SK-N-SH (cell line): ENCODE data around the gene AEBP1. TPM values are rescaled to one million over a fixed set of nuclear protein-coding genes. Genes with fewer than 3 reads are reported as not detected.

ENCODE experiments used
- CTCF ChIA-PET: fragments of 300-600, 350-600 bp; formaldehyde crosslinking; extraction: SDS; loops from one replicate; lab custom pipeline; 2021; lab: Yijun Ruan, JAX
- POLR2A ChIA-PET: fragments of 350-600 bp; sonication (Branson Sonifier 250); formaldehyde crosslinking; extraction: SDS; loops from one replicate; lab custom pipeline; 2020; ENCODE audit warnings: antibody characterized with exemption, inconsistent platforms; lab: Yijun Ruan, JAX
- DNase-seq: peaks from one replicate; pipeline ENCODE4 v3.0.0; 2012
- H2AFZ ChIP-seq: fragments of 200-600 bp; sonication (generic); 2 replicates; pipeline ENCODE4 v1.8.1; 2016; ENCODE audit warnings: antibody characterized with exemption, mild to moderate bottlenecking, low read depth
- H3F3A ChIP-seq: fragments of 200-600 bp; sonication (generic); replicated peaks from 2 replicates; pipeline ENCODE3; 2016; ENCODE audit warnings: antibody characterized with exemption, mild to moderate bottlenecking; ENCODE audit not compliant: insufficient read depth
- H3K27ac ChIP-seq, 2 experiments: fragments of 200-500 bp in 1 of 2; fragments of 200-600 bp in 1 of 2; sonication (Bioruptor generic) in 1 of 2; sonication (generic), shearing (Covaris generic) in 1 of 2; 2 replicates each; pipeline versions ENCODE4 v1.5.1 to v1.6.1; 2014 to 2016; ENCODE audit warnings: low read depth in 2 of 2, inconsistent platforms in 1 of 2, low read length in 1 of 2, mild to moderate bottlenecking in 1 of 2, mixed read lengths in 1 of 2
- H3K27me3 ChIP-seq: fragments of 200-600 bp; sonication (generic), shearing (Covaris generic); 2 replicates; pipeline ENCODE4 v1.6.1; 2016; ENCODE audit warnings: mixed run types; ENCODE audit not compliant: insufficient read depth
- H3K36me3 ChIP-seq, 2 experiments: fragments of 200-500 bp in 1 of 2; fragments of 200-600 bp in 1 of 2; sonication (Bioruptor generic) in 1 of 2; sonication (generic) in 1 of 2; replicated peaks in 1 of 2; 2 replicates each; pipeline versions ENCODE3 to v1.5.1; 2014 to 2016; ENCODE audit warnings: low read length in 1 of 2, mild to moderate bottlenecking in 1 of 2; ENCODE audit not compliant: insufficient read depth in 2 of 2, control insufficient read depth in 1 of 2
- H3K4me1 ChIP-seq, 2 experiments: fragments of 200-500 bp in 1 of 2; fragments of 200-600 bp in 1 of 2; sonication (Bioruptor generic) in 1 of 2; sonication (generic), shearing (Covaris generic) in 1 of 2; 2 replicates each; pipeline versions ENCODE4 v1.5.1 to v1.6.1; 2014 to 2016; ENCODE audit warnings: low read depth in 1 of 2, low read length in 1 of 2, mixed run types in 1 of 2; ENCODE audit not compliant: insufficient read depth in 2 of 2, control insufficient read depth in 1 of 2
- H3K4me2 ChIP-seq: fragments of 200-600 bp; sonication (generic), shearing (Covaris generic); 2 replicates; pipeline ENCODE4 v1.6.1; 2017; ENCODE audit warnings: mixed run types
- H3K4me3 ChIP-seq, 2 experiments: fragments of 200-500 bp in 1 of 2; fragments of 200-600 bp in 1 of 2; sonication (Bioruptor generic) in 1 of 2; sonication (generic), shearing (Covaris generic) in 1 of 2; 2 replicates each; pipeline versions ENCODE4 v1.5.1 to v1.8.1; 2014 to 2016; ENCODE audit warnings: low read depth in 2 of 2, inconsistent platforms in 1 of 2, low read length in 1 of 2, mild to moderate bottlenecking in 1 of 2, mixed read lengths in 1 of 2, moderate library complexity in 1 of 2
- H3K79me2 ChIP-seq: fragments of 200-600 bp; sonication (generic); 2 replicates; pipeline ENCODE4 v1.8.1; 2017; ENCODE audit warnings: mild to moderate bottlenecking; ENCODE audit not compliant: insufficient read depth
- H3K9ac ChIP-seq: fragments of 200-600 bp; sonication (generic); 2 replicates; pipeline ENCODE4 v1.6.1; 2017; ENCODE audit warnings: mixed run types
- H3K9me2 ChIP-seq: fragments of 200-600 bp; sonication (generic); 2 replicates; pipeline ENCODE4 v1.6.1; 2017; ENCODE audit warnings: mixed run types
- H3K9me3 ChIP-seq: fragments of 200-600 bp; sonication (generic); 2 replicates; pipeline ENCODE4 v1.6.1; 2017; ENCODE audit warnings: mixed run types, mild to moderate bottlenecking, moderate library complexity
- H4K20me1 ChIP-seq: fragments of 200-600 bp; sonication (generic); 2 replicates; pipeline ENCODE4 v1.6.1; 2017; ENCODE audit warnings: mild to moderate bottlenecking, mixed run types; ENCODE audit not compliant: insufficient read depth
- ELF1 ChIP-seq: IDR thresholded peaks from 2 replicates; pipeline ENCODE4 v1.4.0; 2012
- EP300 ChIP-seq, 2 experiments: IDR thresholded peaks; 2 replicates each; pipeline versions ENCODE4 v1.4.0 to v1.6.1; 2012; ENCODE audit warnings: borderline replicate concordance in 1 of 2, low read depth in 1 of 2, low read length in 1 of 2
- EZH2phosphoT487 ChIP-seq: fragments of 200-600 bp; sonication (generic); IDR thresholded peaks from 2 replicates; pipeline ENCODE4 v1.6.1; 2017; ENCODE audit warnings: low read depth, mixed run types, mild to moderate bottlenecking, antibody characterized with exemption, moderate library complexity, borderline replicate concordance
- FOSL2 ChIP-seq: IDR thresholded peaks from 2 replicates; pipeline ENCODE4 v1.4.0; 2012; ENCODE audit warnings: low read depth, mild to moderate bottlenecking, moderate library complexity, borderline replicate concordance
- FOXJ3 ChIP-seq: sonication (generic); formaldehyde crosslinking; IDR thresholded peaks from 2 replicates; pipeline ENCODE4 v1.5.1; 2020; ENCODE audit warnings: mild to moderate bottlenecking, missing genetic modification reagents
- GABPA ChIP-seq: IDR thresholded peaks from 2 replicates; pipeline ENCODE4 v1.4.0; 2012; ENCODE audit warnings: low read depth, mild to moderate bottlenecking
- GATA2 ChIP-seq: sonication (generic); formaldehyde crosslinking; IDR thresholded peaks from 2 replicates; pipeline ENCODE4 v1.5.0; 2020; ENCODE audit warnings: mild to moderate bottlenecking, missing genetic modification reagents
- JUND ChIP-seq: IDR thresholded peaks from 2 replicates; pipeline ENCODE4 v1.4.0; 2012
- MXI1 ChIP-seq: IDR thresholded peaks from 2 replicates; pipeline ENCODE4 v1.6.1; 2012; ENCODE audit warnings: mild to moderate bottlenecking, low read depth, low read length, improper control_type of control experiment
- POLR2AphosphoS5 ChIP-seq: IDR thresholded peaks from 2 replicates; pipeline ENCODE4 v1.6.1; 2012; ENCODE audit warnings: low read depth, low read length
- RAD21 ChIP-seq: IDR thresholded peaks from 2 replicates; pipeline ENCODE4 v1.6.1; 2012; ENCODE audit warnings: mild to moderate bottlenecking, low read length
- RFX5 ChIP-seq: IDR thresholded peaks from 2 replicates; pipeline ENCODE4 v1.6.1; 2012; ENCODE audit warnings: mild to moderate bottlenecking, improper control_type of control experiment, low read length
- RXRA ChIP-seq: IDR thresholded peaks from 2 replicates; pipeline ENCODE4 v1.4.0; 2012; ENCODE audit warnings: low read depth, mild to moderate bottlenecking, borderline replicate concordance
- SMC3 ChIP-seq: IDR thresholded peaks from 2 replicates; pipeline ENCODE4 v1.6.1; 2012; ENCODE audit warnings: low read depth, low read length, improper control_type of control experiment
- TEAD4 ChIP-seq: IDR thresholded peaks from 2 replicates; pipeline ENCODE4 v1.4.0; 2012; ENCODE audit warnings: mild to moderate bottlenecking, borderline replicate concordance; ENCODE audit not compliant: insufficient read depth
- WGBS: methylation state at CpG from one replicate; pipeline ENCODE4 v1.1.6; 2017; ENCODE audit warnings: low lambda C conversion rate; 5-methylcytosine and 5-hydroxymethylcytosine counted together
- polyA plus RNA-seq, 3 experiments: library from polyadenylated mRNA; depleted of rRNA; stranded (reverse); fragments of >200 nt; gene quantifications; 2 replicates each; pipeline ENCODE4 v1.2.3, GENCODE V29; 2012
- TF ChIP-seq, protein P1 (sequence below): IDR thresholded peaks from 2 replicates; pipeline ENCODE4; 2012
- TF ChIP-seq, protein P2 (sequence below): IDR thresholded peaks from 2 replicates; pipeline ENCODE4 v1.4.0; 2012; ENCODE audit warnings: low read depth, borderline replicate concordance
- TF ChIP-seq, protein P3 (sequence below): IDR thresholded peaks from 2 replicates; pipeline ENCODE4 v1.4.0; 2012; ENCODE audit warnings: low read depth
- TF ChIP-seq, protein P4 (sequence below): IDR thresholded peaks from 2 replicates; pipeline ENCODE4 v1.4.0; 2012; ENCODE audit warnings: low read depth, borderline replicate concordance
- TF ChIP-seq, protein P5 (sequence below): IDR thresholded peaks from 2 replicates; pipeline ENCODE4 v1.6.1; 2012; ENCODE audit warnings: mild to moderate bottlenecking, low read depth, low read length, moderate library complexity

Gene AEBP1
- polyA plus RNA-seq, 1 of the 3 experiments (the other 2 are of a cell fraction): 105 TPM

DNA sequence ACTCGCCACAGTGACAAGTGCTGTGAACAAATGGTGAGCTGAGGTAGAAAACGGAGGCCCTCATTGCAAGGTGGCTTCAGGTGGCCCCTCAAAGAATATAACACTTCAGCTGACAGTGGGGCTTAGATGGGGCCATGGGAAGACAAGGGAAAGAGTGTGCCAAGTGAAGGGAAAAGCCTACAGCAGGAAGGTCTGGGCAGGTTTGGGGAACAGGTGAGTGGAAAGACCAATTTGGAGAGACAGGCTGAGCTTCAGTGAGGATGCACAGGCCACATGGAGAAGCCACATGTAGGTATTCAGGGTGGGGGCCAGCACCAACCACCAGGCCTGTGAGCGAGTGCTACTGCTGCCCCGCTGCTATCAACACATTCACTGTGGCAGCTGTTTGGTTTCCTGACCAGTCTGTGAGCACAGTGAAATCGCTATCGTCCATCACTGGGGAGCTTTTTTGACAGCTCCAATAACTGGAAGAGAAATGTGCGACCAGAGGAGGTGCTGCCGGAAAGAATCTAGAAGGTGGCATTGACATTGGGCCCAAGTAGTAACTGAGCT lies 15.8 kb downstream of the AEBP1 start:
- CTCF ChIA-PET: interaction anchor here (0.7 to 3.3 kb wide), 3 partner anchors 48 to 95 kb away, joined by 3 to 15 read pairs (median 3); no protein-coding TSS in a partner anchor
- H3K27ac ChIP-seq: no peak overlapping the region

More for the DNA sequence above, 15.8 kb downstream of the AEBP1 start:
- no peak for DNase-seq
- peaks cover 43% of the 10 kb centered on the region for H3K79me2 ChIP-seq
- no peak overlapping the region for H3K9ac ChIP-seq
- H3K9me3 ChIP-seq: no peaks in the 10 kb centered on the region
- no peaks in the 10 kb centered on the region for H3K9me2 ChIP-seq
- WGBS: 95% methylated on average over 8 of the region's 8 CpGs
- POLR2A ChIA-PET: no interaction called here
- TF ChIP-seq TEAD4 (no peak), JUND (no peak), POLR2AphosphoS5 (no peak), RXRA (no peak), MXI1 (no peak), GABPA (no peak), EZH2phosphoT487 (no peak), ELF1 (no peak), GATA2 (CRISPR knock-in tag) (no peak), EP300 (IDR thresholded peaks at IDR 0.05; ENCODE audit: borderline replicate concordance in 1 of 2, low read depth in 1 of 2, low read length in 1 of 2) (no peak), FOXJ3 (no peak), RAD21 (no peak), RFX5 (no peak), SMC3 (no peak), FOSL2 (no peak)
- TF ChIP-seq, protein P1, sequence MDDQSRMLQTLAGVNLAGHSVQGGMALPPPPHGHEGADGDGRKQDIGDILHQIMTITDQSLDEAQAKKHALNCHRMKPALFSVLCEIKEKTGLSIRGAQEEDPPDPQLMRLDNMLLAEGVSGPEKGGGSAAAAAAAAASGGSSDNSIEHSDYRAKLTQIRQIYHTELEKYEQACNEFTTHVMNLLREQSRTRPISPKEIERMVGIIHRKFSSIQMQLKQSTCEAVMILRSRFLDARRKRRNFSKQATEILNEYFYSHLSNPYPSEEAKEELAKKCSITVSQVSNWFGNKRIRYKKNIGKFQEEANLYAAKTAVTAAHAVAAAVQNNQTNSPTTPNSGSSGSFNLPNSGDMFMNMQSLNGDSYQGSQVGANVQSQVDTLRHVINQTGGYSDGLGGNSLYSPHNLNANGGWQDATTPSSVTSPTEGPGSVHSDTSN: no peak
- TF ChIP-seq, protein P2, sequence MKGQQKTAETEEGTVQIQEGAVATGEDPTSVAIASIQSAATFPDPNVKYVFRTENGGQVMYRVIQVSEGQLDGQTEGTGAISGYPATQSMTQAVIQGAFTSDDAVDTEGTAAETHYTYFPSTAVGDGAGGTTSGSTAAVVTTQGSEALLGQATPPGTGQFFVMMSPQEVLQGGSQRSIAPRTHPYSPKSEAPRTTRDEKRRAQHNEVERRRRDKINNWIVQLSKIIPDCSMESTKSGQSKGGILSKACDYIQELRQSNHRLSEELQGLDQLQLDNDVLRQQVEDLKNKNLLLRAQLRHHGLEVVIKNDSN: no peak
- TF ChIP-seq, protein P3, sequence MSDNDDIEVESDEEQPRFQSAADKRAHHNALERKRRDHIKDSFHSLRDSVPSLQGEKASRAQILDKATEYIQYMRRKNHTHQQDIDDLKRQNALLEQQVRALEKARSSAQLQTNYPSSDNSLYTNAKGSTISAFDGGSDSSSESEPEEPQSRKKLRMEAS: no peak
- TF ChIP-seq, protein P4, sequence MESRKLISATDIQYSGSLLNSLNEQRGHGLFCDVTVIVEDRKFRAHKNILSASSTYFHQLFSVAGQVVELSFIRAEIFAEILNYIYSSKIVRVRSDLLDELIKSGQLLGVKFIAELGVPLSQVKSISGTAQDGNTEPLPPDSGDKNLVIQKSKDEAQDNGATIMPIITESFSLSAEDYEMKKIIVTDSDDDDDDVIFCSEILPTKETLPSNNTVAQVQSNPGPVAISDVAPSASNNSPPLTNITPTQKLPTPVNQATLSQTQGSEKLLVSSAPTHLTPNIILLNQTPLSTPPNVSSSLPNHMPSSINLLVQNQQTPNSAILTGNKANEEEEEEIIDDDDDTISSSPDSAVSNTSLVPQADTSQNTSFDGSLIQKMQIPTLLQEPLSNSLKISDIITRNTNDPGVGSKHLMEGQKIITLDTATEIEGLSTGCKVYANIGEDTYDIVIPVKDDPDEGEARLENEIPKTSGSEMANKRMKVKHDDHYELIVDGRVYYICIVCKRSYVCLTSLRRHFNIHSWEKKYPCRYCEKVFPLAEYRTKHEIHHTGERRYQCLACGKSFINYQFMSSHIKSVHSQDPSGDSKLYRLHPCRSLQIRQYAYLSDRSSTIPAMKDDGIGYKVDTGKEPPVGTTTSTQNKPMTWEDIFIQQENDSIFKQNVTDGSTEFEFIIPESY: no peak
- TF ChIP-seq, protein P5, sequence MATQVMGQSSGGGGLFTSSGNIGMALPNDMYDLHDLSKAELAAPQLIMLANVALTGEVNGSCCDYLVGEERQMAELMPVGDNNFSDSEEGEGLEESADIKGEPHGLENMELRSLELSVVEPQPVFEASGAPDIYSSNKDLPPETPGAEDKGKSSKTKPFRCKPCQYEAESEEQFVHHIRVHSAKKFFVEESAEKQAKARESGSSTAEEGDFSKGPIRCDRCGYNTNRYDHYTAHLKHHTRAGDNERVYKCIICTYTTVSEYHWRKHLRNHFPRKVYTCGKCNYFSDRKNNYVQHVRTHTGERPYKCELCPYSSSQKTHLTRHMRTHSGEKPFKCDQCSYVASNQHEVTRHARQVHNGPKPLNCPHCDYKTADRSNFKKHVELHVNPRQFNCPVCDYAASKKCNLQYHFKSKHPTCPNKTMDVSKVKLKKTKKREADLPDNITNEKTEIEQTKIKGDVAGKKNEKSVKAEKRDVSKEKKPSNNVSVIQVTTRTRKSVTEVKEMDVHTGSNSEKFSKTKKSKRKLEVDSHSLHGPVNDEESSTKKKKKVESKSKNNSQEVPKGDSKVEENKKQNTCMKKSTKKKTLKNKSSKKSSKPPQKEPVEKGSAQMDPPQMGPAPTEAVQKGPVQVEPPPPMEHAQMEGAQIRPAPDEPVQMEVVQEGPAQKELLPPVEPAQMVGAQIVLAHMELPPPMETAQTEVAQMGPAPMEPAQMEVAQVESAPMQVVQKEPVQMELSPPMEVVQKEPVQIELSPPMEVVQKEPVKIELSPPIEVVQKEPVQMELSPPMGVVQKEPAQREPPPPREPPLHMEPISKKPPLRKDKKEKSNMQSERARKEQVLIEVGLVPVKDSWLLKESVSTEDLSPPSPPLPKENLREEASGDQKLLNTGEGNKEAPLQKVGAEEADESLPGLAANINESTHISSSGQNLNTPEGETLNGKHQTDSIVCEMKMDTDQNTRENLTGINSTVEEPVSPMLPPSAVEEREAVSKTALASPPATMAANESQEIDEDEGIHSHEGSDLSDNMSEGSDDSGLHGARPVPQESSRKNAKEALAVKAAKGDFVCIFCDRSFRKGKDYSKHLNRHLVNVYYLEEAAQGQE: no peak
- no peaks in the 10 kb centered on the region for H3K27me3 ChIP-seq
- peaks cover 7% of the 10 kb centered on the region for H3F3A ChIP-seq
- H3K4me3 ChIP-seq: no peak overlapping the region
- H3K4me1 ChIP-seq: peaks cover 7 to 20% of the 10 kb centered on the region in 2 experiments; a peak in 3 of 4 replicates
- peaks cover 20 to 51% of the 10 kb centered on the region in 2 experiments for H3K36me3 ChIP-seq
- H3K4me2 ChIP-seq: no peak overlapping the region
- H4K20me1 ChIP-seq: no peaks in the 10 kb centered on the region; the same call in 1 of the 2 replicates
- no peak overlapping the region for H2AFZ ChIP-seq
